Cardiac fibroblast (primary cell): ENCODE measurements around the gene SEZ6L.

ENCODE experiments used
- DNase-seq, 2 donors: peaks; one replicate each; pipeline versions ENCODE4 v3.0.0 to v3.0.0-alpha.2; 2010; ENCODE audit warnings: low read depth in 2 of 2
- H3K4me3 ChIP-seq, 2 donors: replicated peaks in 1 of 2; 1 replicate in 1 of 2; 2 replicates in 1 of 2; pipeline ENCODE4 v1.5.1; 2011; ENCODE audit warnings: low read depth in 2 of 2, low read length in 2 of 2, mild to moderate bottlenecking in 2 of 2, moderate library complexity in 1 of 2
- CTCF ChIP-seq: IDR thresholded peaks from one replicate; pipeline ENCODE4 v1.5.1; 2011; ENCODE audit warnings: low read depth, mild to moderate bottlenecking, low read length, inconsistent platforms

Gene SEZ6L

GRCh38 chr22:26251869-26252268 lies 82.6 kb downstream of the SEZ6L start:
- DNase-seq, result no peak
- no peak for TF ChIP-seq CTCF
- H3K4me3 ChIP-seq, result no peak overlapping the region

GRCh38 chr22:26259510-26259909 lies 90.2 kb downstream of the SEZ6L start:
- no peak overlapping the region for H3K4me3 ChIP-seq
- peak; percentile 5 to 13 for DNase-seq
- TF ChIP-seq CTCF, result no peak

GRCh38 chr22:26264162-26264561 lies 94.9 kb downstream of the SEZ6L start:
- no peak for TF ChIP-seq CTCF
- H3K4me3 ChIP-seq, result no peak overlapping the region
- no peak for DNase-seq

- no peak for DNase-seq
- TF ChIP-seq CTCF, result no peak
Observed at GRCh38 chr22:26265281-26265680, 96.0 kb downstream of the SEZ6L start.

GRCh38 chr22:26265909-26266308 lies 96.6 kb downstream of the SEZ6L start:
- H3K4me3 ChIP-seq, result no peak overlapping the region
- no peak for TF ChIP-seq CTCF
- DNase-seq, result no peak

More at GRCh38 chr22:26265281-26265680, 96.0 kb downstream of the SEZ6L start:
- H3K4me3 ChIP-seq, result no peak overlapping the region

GRCh38 chr22:26267856-26268255 lies 98.6 kb downstream of the SEZ6L start:
- no peak for TF ChIP-seq CTCF
- no peak for DNase-seq
- no peak overlapping the region for H3K4me3 ChIP-seq

- TF ChIP-seq CTCF, result no peak
- no peak for DNase-seq
- no peak overlapping the region for H3K4me3 ChIP-seq
Observed at GRCh38 chr22:26269572-26269971, 100.3 kb downstream of the SEZ6L start.
